ENCODE measurements around the gene ABHD5. TPM values are rescaled to one million over a fixed set of nuclear protein-coding genes. Genes with fewer than 3 reads are reported as not detected.

Gene ABHD5
- total RNA-seq, 1 experiment from 2014 or later = 10.5 TPM

DNA sequence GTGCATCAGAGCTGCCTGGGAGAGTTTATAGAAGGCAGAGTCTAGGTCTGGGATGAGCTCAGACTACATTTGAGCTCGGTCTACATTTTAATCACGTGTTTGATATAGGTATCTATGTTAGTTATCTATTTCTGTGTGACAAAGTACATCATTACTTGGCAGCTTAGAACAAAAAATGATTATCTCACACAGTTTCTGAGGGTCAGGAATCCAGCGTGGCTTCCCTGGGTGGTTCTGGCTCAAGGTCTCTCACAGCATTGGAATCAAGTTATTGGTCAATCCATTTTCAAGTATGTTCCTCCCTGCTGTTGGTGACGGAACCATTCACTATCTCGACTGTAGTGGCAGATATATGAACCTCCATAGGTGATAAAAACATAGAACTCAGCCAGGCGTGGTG is 71.7 kb downstream of the ABHD5 start:
- intact Hi-C loops (cut with micrococcal nuclease; ENCODE audit: unreplicated experiment) (no loop called here), in situ Hi-C loops (cut with HindIII; ENCODE audit: low pct_unique_long_range_greater_than_20kb, low sequenced_read_pairs) (no loop called here)
- Histone ChIP-seq H3K9me3 (ENCODE audit: control insufficient read depth, insufficient read depth, low read depth, low read length) (no peaks in the 10 kb centered on the region), H3K27me3 (ENCODE audit: control insufficient read depth, insufficient read depth, low read length) (no peaks in the 10 kb centered on the region), H3K4me3 (ENCODE audit: low read depth in 2 of 2, low read length in 2 of 2) (no peak overlapping the region), H3K4me1 (ENCODE audit: control insufficient read depth, insufficient read depth, low read length) (no peaks in the 10 kb centered on the region), H3K36me3 (ENCODE audit: control insufficient read depth, insufficient read depth, low read length) (no peaks in the 10 kb centered on the region), H3K27ac (ENCODE audit: low read length) (no peak overlapping the region)
- CTCF ChIA-PET = no interaction called here
- DNase-seq (ENCODE audit: low read depth, low spot score) = no peak
- TF ChIP-seq POLR2AphosphoS5 (IDR thresholded peaks at IDR 0.05; ENCODE audit: low read depth, low read length) = no peak
- TF ChIP-seq, protein P1, sequence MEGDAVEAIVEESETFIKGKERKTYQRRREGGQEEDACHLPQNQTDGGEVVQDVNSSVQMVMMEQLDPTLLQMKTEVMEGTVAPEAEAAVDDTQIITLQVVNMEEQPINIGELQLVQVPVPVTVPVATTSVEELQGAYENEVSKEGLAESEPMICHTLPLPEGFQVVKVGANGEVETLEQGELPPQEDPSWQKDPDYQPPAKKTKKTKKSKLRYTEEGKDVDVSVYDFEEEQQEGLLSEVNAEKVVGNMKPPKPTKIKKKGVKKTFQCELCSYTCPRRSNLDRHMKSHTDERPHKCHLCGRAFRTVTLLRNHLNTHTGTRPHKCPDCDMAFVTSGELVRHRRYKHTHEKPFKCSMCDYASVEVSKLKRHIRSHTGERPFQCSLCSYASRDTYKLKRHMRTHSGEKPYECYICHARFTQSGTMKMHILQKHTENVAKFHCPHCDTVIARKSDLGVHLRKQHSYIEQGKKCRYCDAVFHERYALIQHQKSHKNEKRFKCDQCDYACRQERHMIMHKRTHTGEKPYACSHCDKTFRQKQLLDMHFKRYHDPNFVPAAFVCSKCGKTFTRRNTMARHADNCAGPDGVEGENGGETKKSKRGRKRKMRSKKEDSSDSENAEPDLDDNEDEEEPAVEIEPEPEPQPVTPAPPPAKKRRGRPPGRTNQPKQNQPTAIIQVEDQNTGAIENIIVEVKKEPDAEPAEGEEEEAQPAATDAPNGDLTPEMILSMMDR (IDR thresholded peaks at IDR 0.05) = no peak
- TF ChIP-seq, protein P2, sequence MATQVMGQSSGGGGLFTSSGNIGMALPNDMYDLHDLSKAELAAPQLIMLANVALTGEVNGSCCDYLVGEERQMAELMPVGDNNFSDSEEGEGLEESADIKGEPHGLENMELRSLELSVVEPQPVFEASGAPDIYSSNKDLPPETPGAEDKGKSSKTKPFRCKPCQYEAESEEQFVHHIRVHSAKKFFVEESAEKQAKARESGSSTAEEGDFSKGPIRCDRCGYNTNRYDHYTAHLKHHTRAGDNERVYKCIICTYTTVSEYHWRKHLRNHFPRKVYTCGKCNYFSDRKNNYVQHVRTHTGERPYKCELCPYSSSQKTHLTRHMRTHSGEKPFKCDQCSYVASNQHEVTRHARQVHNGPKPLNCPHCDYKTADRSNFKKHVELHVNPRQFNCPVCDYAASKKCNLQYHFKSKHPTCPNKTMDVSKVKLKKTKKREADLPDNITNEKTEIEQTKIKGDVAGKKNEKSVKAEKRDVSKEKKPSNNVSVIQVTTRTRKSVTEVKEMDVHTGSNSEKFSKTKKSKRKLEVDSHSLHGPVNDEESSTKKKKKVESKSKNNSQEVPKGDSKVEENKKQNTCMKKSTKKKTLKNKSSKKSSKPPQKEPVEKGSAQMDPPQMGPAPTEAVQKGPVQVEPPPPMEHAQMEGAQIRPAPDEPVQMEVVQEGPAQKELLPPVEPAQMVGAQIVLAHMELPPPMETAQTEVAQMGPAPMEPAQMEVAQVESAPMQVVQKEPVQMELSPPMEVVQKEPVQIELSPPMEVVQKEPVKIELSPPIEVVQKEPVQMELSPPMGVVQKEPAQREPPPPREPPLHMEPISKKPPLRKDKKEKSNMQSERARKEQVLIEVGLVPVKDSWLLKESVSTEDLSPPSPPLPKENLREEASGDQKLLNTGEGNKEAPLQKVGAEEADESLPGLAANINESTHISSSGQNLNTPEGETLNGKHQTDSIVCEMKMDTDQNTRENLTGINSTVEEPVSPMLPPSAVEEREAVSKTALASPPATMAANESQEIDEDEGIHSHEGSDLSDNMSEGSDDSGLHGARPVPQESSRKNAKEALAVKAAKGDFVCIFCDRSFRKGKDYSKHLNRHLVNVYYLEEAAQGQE (IDR thresholded peaks at IDR 0.05; ENCODE audit: insufficient read depth in 1 of 2, low read depth in 2 of 2, low read length in 1 of 2) = no peak
- no peak for TF ChIP-seq SIN3A (IDR thresholded peaks at IDR 0.05; ENCODE audit: borderline replicate concordance, insufficient read depth, low read depth, low read length)
- TF ChIP-seq TCF7L2 (IDR thresholded peaks at IDR 0.05; ENCODE audit: low read depth, low read length) = no peak
- BruUV-seq (replicated peaks) = no TSS peak
- no peak for ATAC-seq
- POLR2A ChIA-PET = no interaction called here

DNA sequence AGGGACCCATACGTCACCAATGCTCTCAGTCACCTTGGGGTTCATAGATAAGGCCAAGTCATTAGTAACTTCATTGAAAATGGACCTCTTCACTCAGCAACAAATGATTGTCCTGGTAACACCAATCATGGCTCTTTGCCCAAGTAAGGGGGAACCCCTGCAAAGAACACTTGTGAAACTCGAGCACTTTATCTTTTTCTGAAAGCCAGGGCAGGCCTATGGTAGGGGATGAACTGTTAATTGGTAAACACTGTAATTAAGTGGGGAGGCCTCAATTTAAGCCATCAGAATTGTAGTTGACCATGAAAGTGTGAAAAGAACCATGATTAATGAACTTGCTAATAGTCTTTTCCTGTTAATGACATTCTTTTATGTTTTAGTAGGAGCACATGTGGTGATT is 73.3 kb downstream of the ABHD5 start:
- intact Hi-C loops (cut with micrococcal nuclease; ENCODE audit: unreplicated experiment) (no loop called here), in situ Hi-C loops (cut with HindIII; ENCODE audit: low pct_unique_long_range_greater_than_20kb, low sequenced_read_pairs) (no loop called here)
- TF ChIP-seq POLR2AphosphoS5 (IDR thresholded peaks at IDR 0.05; ENCODE audit: low read depth, low read length) = no peak
- TF ChIP-seq, protein P2 (IDR thresholded peaks at IDR 0.05; ENCODE audit: insufficient read depth in 1 of 2, low read depth in 2 of 2, low read length in 1 of 2) = no peak
- no peak for TF ChIP-seq SIN3A (IDR thresholded peaks at IDR 0.05; ENCODE audit: borderline replicate concordance, insufficient read depth, low read depth, low read length)
- no peak for TF ChIP-seq TCF7L2 (IDR thresholded peaks at IDR 0.05; ENCODE audit: low read depth, low read length)
- TF ChIP-seq, protein P1 (IDR thresholded peaks at IDR 0.05) = no peak
- no peak overlapping the region for H3K4me3 ChIP-seq (ENCODE audit: low read depth in 2 of 2, low read length in 2 of 2)
- H3K36me3 ChIP-seq (ENCODE audit: control insufficient read depth, insufficient read depth, low read length) = no peaks in the 10 kb centered on the region
- ATAC-seq (no peak), DNase-seq (ENCODE audit: low read depth, low spot score) (no peak)
- no peaks in the 10 kb centered on the region for H3K9me3 ChIP-seq (ENCODE audit: control insufficient read depth, insufficient read depth, low read depth, low read length)
- ChIA-PET POLR2A (no interaction called here), CTCF (no interaction called here)
- no TSS peak for BruUV-seq (replicated peaks)
- no peak overlapping the region for H3K27ac ChIP-seq (ENCODE audit: low read length)
- H3K27me3 ChIP-seq (ENCODE audit: control insufficient read depth, insufficient read depth, low read length) = no peaks in the 10 kb centered on the region
- H3K4me1 ChIP-seq (ENCODE audit: control insufficient read depth, insufficient read depth, low read length) = no peaks in the 10 kb centered on the region; the same call in 1 of the 2 replicates

Measured in Panc1 (cell line).